Measurements from ENCODE around the gene CD8B2.
A peak's percentile ranks its signal among the peaks of the same experiment; 100 is the strongest.
"Not testable (repeated sequence)": the region's sequence is repeated elsewhere in the genome, so short reads cannot be mapped to it uniquely, and the experiment has no call there.

The CD8B2 gene

GRCh38 chr2:106513391-106513790 lies 26.2 kb downstream of the CD8B2 start:
- DNase-seq = not testable (repeated sequence)

- not testable (repeated sequence) for DNase-seq
Measured at GRCh38 chr2:106514827-106515226, 27.7 kb downstream of the CD8B2 start.

- DNase-seq = no peak
Measured at GRCh38 chr2:106516436-106516835, 29.3 kb downstream of the CD8B2 start.

GRCh38 chr2:106516864-106517263 lies 29.7 kb downstream of the CD8B2 start:
- no peak for DNase-seq

GRCh38 chr2:106517329-106517728 lies 30.2 kb downstream of the CD8B2 start:
- DNase-seq = no peak

GRCh38 chr2:106519767-106520166 lies 32.6 kb downstream of the CD8B2 start:
- no peak for DNase-seq

GRCh38 chr2:106521016-106521415 lies 33.9 kb downstream of the CD8B2 start:
- DNase-seq = no peak

- no peak for DNase-seq
Measured at GRCh38 chr2:106523976-106524665, 37.0 kb downstream of the CD8B2 start.

- DNase-seq = no peak
Measured at GRCh38 chr2:106530866-106531265, 43.7 kb downstream of the CD8B2 start.

GRCh38 chr2:106531676-106532214 lies 44.6 kb downstream of the CD8B2 start:
- DNase-seq = no peak

- DNase-seq = no peak
Measured at GRCh38 chr2:106532236-106532635, 45.1 kb downstream of the CD8B2 start.

GRCh38 chr2:106534471-106534870 lies 47.3 kb downstream of the CD8B2 start:
- DNase-seq = no peak

GRCh38 chr2:106536490-106536889 lies 49.3 kb downstream of the CD8B2 start:
- DNase-seq = no peak

GRCh38 chr2:106537047-106537446 lies 49.9 kb downstream of the CD8B2 start:
- peak; percentile 10 to 60 for DNase-seq

- DNase-seq = peak in 1 of 2 donors; percentile 36
Measured at GRCh38 chr2:106537791-106538191, 50.6 kb downstream of the CD8B2 start.

GRCh38 chr2:106540886-106541285 lies 53.7 kb downstream of the CD8B2 start:
- no peak for DNase-seq

GRCh38 chr2:106541333-106541732 lies 54.2 kb downstream of the CD8B2 start:
- DNase-seq = no peak

GRCh38 chr2:106542746-106543359 lies 55.7 kb downstream of the CD8B2 start:
- peak; percentile 64 to 72 for DNase-seq

GRCh38 chr2:106545007-106545406 lies 57.8 kb downstream of the CD8B2 start:
- no peak for DNase-seq

GRCh38 chr2:106546391-106546990 lies 59.3 kb downstream of the CD8B2 start:
- DNase-seq = no peak

- no peak for DNase-seq
Measured at GRCh38 chr2:106547164-106547903, 60.2 kb downstream of the CD8B2 start.

GRCh38 chr2:106551417-106552130 lies 64.4 kb downstream of the CD8B2 start:
- DNase-seq = no peak

- DNase-seq = no peak
Measured at GRCh38 chr2:106552921-106553320, 65.8 kb downstream of the CD8B2 start.

Data from CD4-positive, alpha-beta T cell treated with Interleukin-1 beta for 1 hour (primary cell).